RKO (cell line): ENCODE data around the gene VWA8.
"Not testable (repeated sequence)": the region's sequence is repeated elsewhere in the genome, so short reads cannot be mapped to it uniquely, and the experiment has no call there.

Experiments
- DNase-seq: peaks from one replicate; pipeline ENCODE4 v3.0.0-alpha.2; 2016; ENCODE audit warnings: low spot score

The VWA8 gene

DNA sequence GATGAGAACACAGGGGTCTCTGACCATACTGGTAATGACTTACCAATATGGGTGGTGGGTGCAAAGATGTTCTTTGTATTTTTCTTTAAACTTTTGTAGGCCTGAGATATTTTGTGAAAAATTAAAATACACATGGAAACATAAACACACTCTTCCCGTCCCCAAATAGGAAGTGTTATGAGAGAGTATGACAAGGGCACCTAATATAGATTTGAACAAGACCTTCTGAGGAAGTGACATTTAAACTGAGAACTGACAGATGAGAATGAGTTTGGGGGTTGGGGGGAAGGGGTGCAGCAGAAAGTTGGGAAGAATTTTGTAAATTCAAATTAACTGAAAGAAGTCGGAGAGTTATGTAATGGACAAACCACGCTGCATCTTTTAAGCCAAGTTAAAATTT, 279.3 kb downstream of the VWA8 start:
- DNase-seq, result no peak

DNA sequence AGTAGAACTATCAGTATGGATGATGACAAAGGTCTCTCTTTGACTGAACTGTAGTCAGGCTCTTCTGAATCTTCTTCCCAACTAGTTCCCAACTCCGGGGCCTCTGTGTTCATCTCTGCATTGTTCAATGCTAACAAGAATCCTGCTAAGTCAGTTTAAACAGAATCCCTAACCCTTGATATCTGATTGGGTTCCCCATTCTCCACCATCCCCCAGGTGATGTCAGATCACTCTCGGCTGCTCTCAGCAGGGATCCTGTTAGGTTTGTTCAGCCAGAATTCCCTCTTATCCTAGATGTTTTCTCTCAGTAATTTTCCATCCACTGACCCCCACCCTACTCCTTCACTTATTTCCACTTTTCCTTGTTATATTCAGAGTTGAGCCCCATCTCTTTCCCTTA, 280.0 kb downstream of the VWA8 start:
- no peak for DNase-seq

- no peak for DNase-seq
These were observed 282.1 kb downstream of the VWA8 start for GRCh38 chr13:41678848-41679247.

DNA sequence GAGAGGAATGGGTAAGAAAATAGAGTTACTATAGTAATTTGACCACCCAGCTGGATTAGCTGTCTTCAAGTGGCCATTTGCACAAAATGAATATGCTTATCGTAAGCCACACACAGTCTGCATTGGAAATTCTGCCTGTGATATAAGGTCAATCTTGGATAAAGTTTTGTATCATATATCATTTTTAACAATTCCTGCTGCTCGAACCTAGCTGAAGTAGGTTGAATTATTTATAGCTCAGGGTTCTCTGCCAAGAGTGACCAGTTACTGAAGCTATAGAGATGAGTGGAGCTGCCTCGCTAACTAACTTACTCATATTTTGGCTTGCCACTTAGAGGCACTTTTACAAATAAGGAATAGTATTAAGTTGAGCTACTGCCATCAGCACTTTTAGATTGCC, 282.7 kb downstream of the VWA8 start:
- DNase-seq, result no peak

DNA sequence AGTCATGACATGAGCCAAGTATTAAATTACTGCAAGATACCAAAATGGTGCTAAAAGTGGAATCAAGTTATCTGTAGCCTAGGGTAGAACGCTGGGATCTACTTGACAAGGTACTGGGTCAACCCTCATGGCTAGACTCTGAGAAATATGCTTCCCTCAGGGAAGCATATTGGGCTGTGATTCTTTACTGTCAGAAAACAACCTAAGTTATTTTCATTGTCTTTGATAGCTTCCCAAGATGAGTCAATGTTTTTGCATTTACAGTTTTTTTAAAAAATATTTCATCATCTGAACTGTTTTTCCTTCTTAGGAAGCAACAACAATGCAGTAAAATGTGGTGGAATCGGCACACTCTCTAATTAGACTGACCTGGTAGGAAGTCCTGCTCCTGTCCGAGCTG, 285.6 kb downstream of the VWA8 start:
- no peak for DNase-seq

DNA sequence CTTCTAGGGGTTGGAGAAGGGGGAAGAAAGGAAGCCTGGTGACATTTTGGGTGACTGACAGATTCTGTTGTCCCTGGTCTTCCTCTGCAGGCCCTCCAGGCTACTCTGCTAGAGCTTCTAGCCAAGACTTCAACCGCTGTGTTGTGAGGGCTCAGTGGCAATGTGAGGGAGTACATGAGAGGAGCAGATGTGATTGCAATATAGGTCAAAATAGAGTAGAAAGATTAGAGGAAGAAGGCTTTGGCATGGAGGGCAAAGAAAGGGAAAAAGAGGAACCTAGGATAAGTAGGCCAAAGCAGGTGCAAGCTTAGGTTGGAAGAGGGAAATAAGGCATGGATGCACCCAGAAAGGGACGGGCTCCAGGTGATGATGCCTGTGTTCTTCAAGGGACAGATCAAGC, 286.7 kb downstream of the VWA8 start:
- no peak for DNase-seq

DNA sequence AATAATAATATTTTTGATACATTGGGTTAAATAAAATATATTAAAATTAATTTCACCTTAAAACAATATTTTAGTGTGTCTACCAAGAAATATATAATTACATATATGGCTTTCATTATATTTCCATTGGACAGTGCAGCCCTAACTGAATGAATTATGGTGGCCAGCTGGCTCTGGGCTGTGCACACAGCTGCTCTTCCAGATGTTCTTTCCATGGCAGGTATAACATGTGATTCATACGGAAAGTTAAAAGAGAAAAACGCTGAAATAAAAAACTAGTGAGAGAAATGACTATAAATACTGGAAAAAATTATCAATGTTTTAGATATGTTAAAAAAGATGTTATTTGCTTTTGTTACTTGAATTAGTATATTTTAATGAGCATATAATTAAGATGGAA, 287.3 kb downstream of the VWA8 start:
- DNase-seq, result no peak

- no peak for DNase-seq
These were observed 290.0 kb downstream of the VWA8 start for GRCh38 chr13:41670873-41671443.

- peak; percentile 95 for DNase-seq
These were observed 292.7 kb downstream of the VWA8 start for GRCh38 chr13:41668130-41668757.

- no peak for DNase-seq
These were observed 294.3 kb downstream of the VWA8 start for GRCh38 chr13:41666644-41667043.

- DNase-seq, result no peak
These were observed 300.5 kb downstream of the VWA8 start for GRCh38 chr13:41660411-41660810.

GRCh38 chr13:41658057-41658661, 302.8 kb downstream of the VWA8 start:
- DNase-seq, result no peak

DNA sequence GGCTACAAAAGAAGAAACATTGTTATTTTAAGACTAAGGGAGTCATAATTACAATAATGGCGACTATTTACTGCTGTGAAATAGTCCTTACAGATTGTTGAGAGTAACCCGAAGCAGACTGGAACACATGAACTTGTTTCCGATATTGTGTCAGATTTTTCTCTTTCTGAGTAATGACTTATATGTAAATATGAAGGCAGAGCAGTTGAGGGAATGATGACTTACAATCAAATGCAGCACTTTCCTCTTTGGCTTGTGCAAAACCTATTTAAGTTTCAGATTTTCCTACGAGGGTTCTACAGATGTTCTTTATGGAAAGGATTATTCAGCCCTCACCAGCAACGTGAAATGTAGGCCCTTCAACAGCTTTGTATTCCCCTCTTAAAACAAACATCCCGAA, 304.9 kb downstream of the VWA8 start:
- no peak for DNase-seq

- no peak for DNase-seq
These were observed 306.1 kb downstream of the VWA8 start for GRCh38 chr13:41654796-41655195.

DNA sequence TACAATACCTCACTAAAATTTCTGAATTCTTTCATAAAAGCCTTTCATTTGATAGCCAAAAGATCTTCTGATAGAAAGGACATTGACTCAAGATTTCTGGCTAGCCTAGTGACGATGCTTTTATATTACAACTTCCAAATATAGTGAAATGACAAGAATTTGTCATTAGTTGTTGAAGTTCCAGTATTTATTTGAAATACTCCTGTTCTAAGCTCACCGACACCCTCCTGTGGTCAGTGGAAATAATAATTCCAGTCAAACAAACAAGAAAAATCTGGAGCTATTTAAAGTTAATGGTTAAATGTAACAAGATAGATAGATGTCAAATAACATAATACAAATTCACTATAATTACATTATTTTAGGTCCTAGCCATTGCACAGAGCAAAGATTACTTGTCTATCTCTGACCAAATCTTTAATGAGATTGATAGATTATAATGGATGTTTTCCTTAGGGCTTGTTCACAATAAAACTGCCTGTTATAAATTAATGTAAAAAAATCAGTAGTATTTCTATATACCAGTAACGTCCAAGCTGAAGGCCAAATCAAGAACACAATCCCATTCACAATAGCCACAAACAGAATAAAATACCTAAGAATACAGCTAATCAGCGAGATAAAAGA, 308.1 kb downstream of the VWA8 start:
- DNase-seq, result peak; percentile 69

- DNase-seq, result no peak
These were observed 309.4 kb downstream of the VWA8 start for GRCh38 chr13:41651413-41652058.

DNA sequence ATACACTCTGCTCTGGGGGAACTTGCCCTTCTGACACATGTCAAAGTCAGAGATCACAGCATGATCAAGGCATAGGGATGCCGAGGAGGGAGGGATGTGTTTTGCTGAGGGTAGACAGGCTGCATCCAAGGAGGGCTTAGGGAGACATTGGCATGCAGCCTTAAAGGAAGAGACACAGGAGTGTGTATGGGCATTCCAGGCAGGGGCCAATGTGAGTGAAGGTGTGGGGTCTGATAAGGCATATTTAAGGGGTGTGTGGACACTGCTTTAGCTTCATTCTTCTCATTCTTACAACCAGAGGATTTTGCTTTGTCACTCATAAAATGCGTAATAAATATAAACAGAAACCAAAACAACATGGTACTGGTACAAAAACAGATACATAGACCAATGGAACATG, 310.2 kb downstream of the VWA8 start:
- no peak for DNase-seq

GRCh38 chr13:41649659-41650058, 311.2 kb downstream of the VWA8 start:
- peak; percentile 14 for DNase-seq

DNA sequence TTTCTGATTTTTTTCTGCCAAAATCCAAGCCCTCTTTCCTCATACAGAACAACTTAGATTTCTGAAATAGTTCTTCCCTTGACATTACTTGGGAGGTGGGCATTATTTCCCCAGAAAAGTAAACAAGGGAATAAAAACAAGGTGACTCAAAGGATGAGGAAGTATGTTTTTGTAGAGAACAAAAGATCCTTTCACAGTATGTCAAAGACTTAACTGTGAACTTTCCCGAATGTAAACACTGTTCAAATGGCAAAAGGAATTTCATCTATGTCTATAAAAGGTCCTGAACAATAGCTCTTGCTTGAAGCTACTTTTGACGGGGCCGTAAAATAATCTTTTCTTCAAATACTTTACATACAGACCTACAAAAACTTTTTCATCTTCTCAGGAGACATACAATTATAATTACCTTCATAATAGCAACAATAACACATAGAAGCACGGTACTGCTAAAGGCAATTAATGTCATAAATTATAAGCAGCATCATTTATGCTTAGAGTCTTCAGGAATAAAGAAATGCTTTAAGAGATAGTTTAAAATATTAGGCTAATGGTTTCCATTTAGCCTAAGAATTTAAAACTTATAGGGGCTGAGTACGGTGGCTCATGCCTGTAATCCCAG, 312.5 kb downstream of the VWA8 start:
- no peak for DNase-seq

- not testable (repeated sequence) for DNase-seq
These were observed 313.1 kb downstream of the VWA8 start for GRCh38 chr13:41647699-41648313.

DNA sequence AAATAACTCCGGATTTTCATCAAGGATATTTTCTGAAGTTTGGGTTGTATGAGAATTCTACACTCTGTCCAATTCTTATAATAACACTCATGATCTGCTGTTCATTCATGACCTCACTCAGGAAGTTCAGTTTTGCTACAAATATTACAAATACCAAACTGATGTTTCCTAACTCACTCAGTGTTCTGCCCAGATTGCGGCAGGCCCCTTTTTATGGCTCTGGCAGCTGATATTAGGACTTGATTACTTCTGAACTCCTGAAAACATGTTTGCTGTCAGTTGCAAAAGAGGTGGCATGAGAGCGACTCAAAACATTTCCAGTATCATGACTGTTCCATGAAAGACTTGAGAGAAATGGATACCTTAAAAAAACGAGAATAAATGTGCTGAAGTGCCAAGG, 315.6 kb downstream of the VWA8 start:
- no peak for DNase-seq

DNA sequence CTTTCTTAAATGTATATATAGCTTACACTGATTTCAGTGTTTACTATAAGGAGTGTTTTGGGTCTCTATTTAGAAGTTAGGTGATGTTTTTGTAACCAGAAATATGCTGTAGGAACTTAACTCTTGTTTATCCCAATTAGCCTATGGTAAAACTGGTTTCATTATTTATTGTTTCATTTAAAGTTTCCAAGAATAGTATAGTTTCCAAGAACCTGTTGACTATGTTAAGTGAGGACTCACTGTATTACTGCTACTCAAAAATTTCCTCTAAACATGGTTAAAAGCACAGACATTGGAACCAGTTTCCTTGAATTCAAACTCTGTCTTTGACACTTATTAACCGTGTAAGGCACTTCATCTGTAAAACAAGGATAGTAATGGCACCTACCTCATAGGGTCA, 316.2 kb downstream of the VWA8 start:
- DNase-seq, result no peak
